Stimulated activated CD4-positive, alpha-beta T cell treated with anti-CD3 and anti-CD28 coated beads, Interleukin-15, amount 100 ng/mL, for 48 hours (primary cell): ENCODE data around the gene ZDHHC14.
A peak's percentile ranks its signal among the peaks of the same experiment; 100 is the strongest.

Experiments
- DNase-seq, 2 donors: peaks; one replicate each; pipeline ENCODE4 v3.0.0-alpha.2; 2020; ENCODE audit warnings: low read depth in 2 of 2

The ZDHHC14 gene

GRCh38 chr6:157534134-157534871, 153.3 kb downstream of the ZDHHC14 start:
- no peak for DNase-seq

- DNase-seq, result no peak
Measured at GRCh38 chr6:157534977-157535339, 154.0 kb downstream of the ZDHHC14 start.

GRCh38 chr6:157535340-157536222, 154.6 kb downstream of the ZDHHC14 start:
- no peak for DNase-seq

GRCh38 chr6:157536223-157536545, 155.2 kb downstream of the ZDHHC14 start:
- no peak for DNase-seq

GRCh38 chr6:157537556-157537955, 156.6 kb downstream of the ZDHHC14 start:
- DNase-seq, result no peak

GRCh38 chr6:157538168-157538567, 157.2 kb downstream of the ZDHHC14 start:
- DNase-seq, result no peak

GRCh38 chr6:157538698-157539097, 157.7 kb downstream of the ZDHHC14 start:
- DNase-seq, result no peak

- DNase-seq, result no peak
Measured at GRCh38 chr6:157539421-157539822, 158.4 kb downstream of the ZDHHC14 start.

GRCh38 chr6:157539900-157540752, 159.1 kb downstream of the ZDHHC14 start:
- no peak for DNase-seq

- no peak for DNase-seq
Measured at GRCh38 chr6:157541618-157542413, 160.8 kb downstream of the ZDHHC14 start.

- no peak for DNase-seq
Measured at GRCh38 chr6:157542414-157543160, 161.6 kb downstream of the ZDHHC14 start.

GRCh38 chr6:157546321-157546720, 165.3 kb downstream of the ZDHHC14 start:
- DNase-seq, result no peak

- DNase-seq, result no peak
Measured at GRCh38 chr6:157547112-157547511, 166.1 kb downstream of the ZDHHC14 start.

- no peak for DNase-seq
Measured at GRCh38 chr6:157548635-157549467, 167.9 kb downstream of the ZDHHC14 start.

- DNase-seq, result no peak
Measured at GRCh38 chr6:157549468-157549745, 168.4 kb downstream of the ZDHHC14 start.

GRCh38 chr6:157550114-157550989, 169.4 kb downstream of the ZDHHC14 start:
- peak in 1 of 2 donors; percentile 14 for DNase-seq

- DNase-seq, result no peak
Measured at GRCh38 chr6:157551041-157551832, 170.2 kb downstream of the ZDHHC14 start.

GRCh38 chr6:157552081-157552747, 171.2 kb downstream of the ZDHHC14 start:
- no peak for DNase-seq
